HepG2 (cell line): ENCODE measurements around the gene SOAT1. TPM values are rescaled to one million over a fixed set of nuclear protein-coding genes. Genes with fewer than 3 reads are reported as not detected.

Experiments used
- ATAC-seq: fragments of 200-7000 bp; cut with Tn5 transposase; 3 replicates; pipeline ENCODE4 v1.9.1; 2020; ENCODE audit warnings: mild to moderate bottlenecking, moderate library complexity
- BruUV-seq: library from RNA; stranded (reverse); fragments of 400-500 nt; replicated peaks from 2 replicates; lab custom pipeline; 2021; lab: Mats Ljungman, UMichigan
- CTCF ChIA-PET: fragments of 300-600 bp; formaldehyde crosslinking; extraction: SDS; loops from one replicate; lab custom pipeline; 2021; ENCODE audit warnings: low total read pairs, inconsistent platforms, low intra/inter-chr PET ratio; lab: Yijun Ruan, JAX
- POLR2A ChIA-PET: fragments of 350-600 bp; sonication (Branson Sonifier 250); formaldehyde crosslinking; loops from one replicate; lab custom pipeline; 2020; ENCODE audit warnings: antibody characterized with exemption, inconsistent platforms; lab: Yijun Ruan, JAX
- DNase-seq: peaks from one replicate; pipeline ENCODE4 v3.0.0-alpha.2; 2015; ENCODE audit warnings: low spot score
- FAIRE-seq: peaks from 3 replicates; lab custom pipeline; 2011; peaks lifted over from hg19 to GRCh38; lab: Jason Lieb, UNC
- H2AFZ ChIP-seq: one replicate; pipeline ENCODE4 v1.6.1; 2011; ENCODE audit warnings: low read length, inconsistent platforms
- H3K27ac ChIP-seq: fragments of 300-600 bp; 3 replicates; pipeline ENCODE4 v1.8.0; 2011; ENCODE audit warnings: mixed run types, mild to moderate bottlenecking, mixed read lengths, low read length, inconsistent platforms; ENCODE audit not compliant: insufficient read depth; ENCODE audit errors: extremely low read length
- H3K27me3 ChIP-seq, 2 experiments: fragments of 200-600 bp in 1 of 2; 2 replicates in 1 of 2; 3 replicates in 1 of 2; pipeline versions ENCODE4 v1.6.0 to v1.8.0; 2011; ENCODE audit warnings: low read length in 2 of 2, mild to moderate bottlenecking in 2 of 2, moderate library complexity in 2 of 2, inconsistent platforms in 1 of 2; ENCODE audit not compliant: insufficient read depth in 2 of 2, control insufficient read depth in 1 of 2
- H3K36me3 ChIP-seq, 2 experiments: fragments of 200-600 bp in 1 of 2; replicated peaks in 1 of 2; 2 replicates in 1 of 2; 3 replicates in 1 of 2; pipeline versions ENCODE4 v1.5.1 to v1.8.0; 2011; ENCODE audit warnings: low read length in 2 of 2, inconsistent platforms in 1 of 2; ENCODE audit not compliant: insufficient read depth in 2 of 2, control insufficient read depth in 1 of 2
- H3K4me1 ChIP-seq: 2 replicates; pipeline ENCODE4 v1.5.1; 2012; ENCODE audit warnings: low read length, inconsistent platforms; ENCODE audit not compliant: insufficient read depth
- H3K4me2 ChIP-seq: 2 replicates; pipeline ENCODE4 v1.6.0; 2011; ENCODE audit warnings: low read depth, low read length, inconsistent platforms
- H3K4me3 ChIP-seq, 3 experiments: fragments of 200-600 bp in 1 of 3; sonication (generic), shearing (Covaris generic) in 1 of 3; replicated peaks in 1 of 3; 2 replicates each; pipeline ENCODE4 v1.5.1; 2011 to 2016; ENCODE audit warnings: low read length in 3 of 3, inconsistent platforms in 2 of 3, low read depth in 2 of 3, mild to moderate bottlenecking in 2 of 3, control low read depth in 1 of 3, mixed read lengths in 1 of 3; ENCODE audit not compliant: insufficient read depth in 1 of 3
- H3K79me2 ChIP-seq: one replicate; pipeline ENCODE4 v1.6.1; 2011; ENCODE audit warnings: low read length, inconsistent platforms; ENCODE audit not compliant: insufficient read depth
- H3K9ac ChIP-seq: 2 replicates; pipeline ENCODE4 v1.6.0; 2011; ENCODE audit warnings: mild to moderate bottlenecking, low read depth, low read length, inconsistent platforms; ENCODE audit not compliant: insufficient read depth
- H3K9me3 ChIP-seq: 2 replicates; pipeline ENCODE4 v1.5.1; 2012; ENCODE audit warnings: mild to moderate bottlenecking, low read length
- H4K20me1 ChIP-seq: 2 replicates; pipeline ENCODE4 v1.6.0; 2011; ENCODE audit warnings: inconsistent platforms, mild to moderate bottlenecking, low read length, moderate library complexity; ENCODE audit not compliant: insufficient read depth
- NRL ChIP-seq: sonication (generic); formaldehyde crosslinking; IDR thresholded peaks from 2 replicates; pipeline ENCODE4 v1.5.0; 2020; ENCODE audit warnings: missing genetic modification reagents, mild to moderate bottlenecking, moderate library complexity, borderline replicate concordance
- PHB2 ChIP-seq: fragments of 450-650 bp; IDR thresholded peaks from 2 replicates; pipeline ENCODE4 v1.6.1; 2018; ENCODE audit not compliant: partially characterized antibody
- RARA ChIP-seq: IDR thresholded peaks from 2 replicates; pipeline ENCODE4 v1.6.1; 2016; ENCODE audit warnings: missing genetic modification reagents, missing compliant biosample characterization
- RFXANK ChIP-seq: IDR thresholded peaks from 2 replicates; pipeline ENCODE4 v1.6.1; 2016
- WGBS: methylation state at CpG from one replicate; pipeline ENCODE4 v1.1.6; 2017; ENCODE audit warnings: low lambda C conversion rate; 5-methylcytosine and 5-hydroxymethylcytosine counted together
- in situ Hi-C: cut with HindIII; loops from 2 replicates; pipeline ENCODE4 v1.10.0; 2017; ENCODE audit warnings: low pct_unique_long_range_greater_than_20kb; ENCODE audit not compliant: extremely low pct_ligation_motif_present
- intact Hi-C: fragments of 100-400 bp; cut with micrococcal nuclease; formaldehyde crosslinking; loops from one replicate; pipeline ENCODE4 v1.10.0; 2022; ENCODE audit not compliant: unreplicated experiment
- polyA plus RNA-seq, 8 experiments: library from polyadenylated mRNA; depleted of rRNA in 3 of 8; stranded (reverse) in 7 of 8; unstranded in 1 of 8; fragments of >200 nt; fragmentation: Illumina TruSeq in 4 of 8; extraction: Trizol in 4 of 8; gene quantifications; 2 replicates each; pipeline versions ENCODE4 v1.2.1 to v1.2.3, GENCODE V29; 2011 to 2016; ENCODE audit warnings: low read depth in 4 of 8, missing spikeins in 1 of 8, mixed read lengths in 1 of 8; ENCODE audit not compliant: insufficient read depth in 1 of 8
- total RNA-seq, 5 experiments: library from RNA; depleted of rRNA; stranded (reverse); fragments of >200 nt; fragmentation: Illumina TruSeq; extraction: Trizol; gene quantifications; 2 replicates each; pipeline ENCODE4 v1.2.3, GENCODE V29; 2016; ENCODE audit warnings: low read depth in 1 of 5
- TF ChIP-seq, protein P1 (sequence below), 2 experiments: sonication (generic) in 1 of 2; formaldehyde crosslinking in 1 of 2; IDR thresholded peaks; 2 replicates each; pipeline versions ENCODE4 v1.4.0 to v1.6.1; 2016 to 2020; ENCODE audit warnings: borderline replicate concordance in 1 of 2, low read depth in 1 of 2, mild to moderate bottlenecking in 1 of 2, missing genetic modification reagents in 1 of 2
- TF ChIP-seq, protein P2 (sequence below): sonication (generic); formaldehyde crosslinking; IDR thresholded peaks from 2 replicates; pipeline ENCODE4 v1.4.0; 2020; ENCODE audit warnings: missing genetic modification reagents
- TF ChIP-seq, protein P3 (sequence below): sonication (generic); formaldehyde crosslinking; IDR thresholded peaks from 2 replicates; pipeline ENCODE4 v1.5.1; 2020; ENCODE audit warnings: mild to moderate bottlenecking, missing genetic modification reagents, borderline replicate concordance

Gene SOAT1
- total and polyA plus RNA-seq, 2 of the 13 experiments (the other 11 are each of a cell fraction or from before 2014, with no cell fraction given), result 22.3 to 52.0 TPM

DNA sequence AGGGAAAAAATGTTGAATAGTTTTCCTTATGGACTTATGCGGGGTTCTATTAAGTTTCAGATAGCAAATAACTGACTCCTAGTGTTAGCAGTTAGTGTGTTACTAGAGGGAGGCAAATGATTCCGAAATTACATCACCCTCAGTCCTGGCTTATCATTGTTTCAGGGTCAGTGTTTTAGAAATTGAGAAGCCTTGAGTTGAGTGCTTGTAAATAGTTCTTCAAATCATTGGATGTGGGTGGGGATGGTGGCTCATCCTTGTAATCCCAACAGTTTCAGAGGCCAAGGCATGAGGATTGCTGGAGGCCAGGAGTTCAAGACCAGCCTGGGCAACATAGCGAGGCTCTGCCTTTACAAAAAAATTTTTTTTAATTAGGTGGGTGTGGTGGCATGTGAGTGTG lies 21.3 kb downstream of the SOAT1 start:
- Histone ChIP-seq H2AFZ (no peak overlapping the region), H4K20me1 (no peaks in the 10 kb centered on the region), H3K36me3 (peaks cover 0 to 21% of the 10 kb centered on the region in 2 experiments; a peak in 2 of 5 replicates), H3K9me3 (no peaks in the 10 kb centered on the region), H3K9ac (no peak overlapping the region), H3K27me3 (no peaks in the 10 kb centered on the region), H3K27ac (no peak overlapping the region), H3K4me3 (no peak overlapping the region), H3K79me2 (peaks cover 10% of the 10 kb centered on the region), H3K4me1 (no peaks in the 10 kb centered on the region), H3K4me2 (no peak overlapping the region)
- FAIRE-seq (no peak), DNase-seq (no peak), ATAC-seq (no peak)
- CTCF ChIA-PET, result no interaction called here
- in situ Hi-C loops (no loop called here), intact Hi-C loops (no loop called here)
- 97% methylated on average over 3 of the region's 3 CpGs for WGBS
- POLR2A ChIA-PET, result no interaction called here
- BruUV-seq, result no TSS peak
- TF ChIP-seq, protein P1, sequence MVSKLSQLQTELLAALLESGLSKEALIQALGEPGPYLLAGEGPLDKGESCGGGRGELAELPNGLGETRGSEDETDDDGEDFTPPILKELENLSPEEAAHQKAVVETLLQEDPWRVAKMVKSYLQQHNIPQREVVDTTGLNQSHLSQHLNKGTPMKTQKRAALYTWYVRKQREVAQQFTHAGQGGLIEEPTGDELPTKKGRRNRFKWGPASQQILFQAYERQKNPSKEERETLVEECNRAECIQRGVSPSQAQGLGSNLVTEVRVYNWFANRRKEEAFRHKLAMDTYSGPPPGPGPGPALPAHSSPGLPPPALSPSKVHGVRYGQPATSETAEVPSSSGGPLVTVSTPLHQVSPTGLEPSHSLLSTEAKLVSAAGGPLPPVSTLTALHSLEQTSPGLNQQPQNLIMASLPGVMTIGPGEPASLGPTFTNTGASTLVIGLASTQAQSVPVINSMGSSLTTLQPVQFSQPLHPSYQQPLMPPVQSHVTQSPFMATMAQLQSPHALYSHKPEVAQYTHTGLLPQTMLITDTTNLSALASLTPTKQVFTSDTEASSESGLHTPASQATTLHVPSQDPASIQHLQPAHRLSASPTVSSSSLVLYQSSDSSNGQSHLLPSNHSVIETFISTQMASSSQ (IDR thresholded peaks at IDR 0.05; ENCODE audit: low read depth), result no peak
- TF ChIP-seq, protein P1 (CRISPR knock-in tag; IDR thresholded peaks at IDR 0.05; ENCODE audit: borderline replicate concordance), result no peak
- TF ChIP-seq PHB2 (no peak), NRL (no peak), RFXANK (CRISPR knock-in tag) (no peak), RARA (no peak)
- TF ChIP-seq, protein P2, sequence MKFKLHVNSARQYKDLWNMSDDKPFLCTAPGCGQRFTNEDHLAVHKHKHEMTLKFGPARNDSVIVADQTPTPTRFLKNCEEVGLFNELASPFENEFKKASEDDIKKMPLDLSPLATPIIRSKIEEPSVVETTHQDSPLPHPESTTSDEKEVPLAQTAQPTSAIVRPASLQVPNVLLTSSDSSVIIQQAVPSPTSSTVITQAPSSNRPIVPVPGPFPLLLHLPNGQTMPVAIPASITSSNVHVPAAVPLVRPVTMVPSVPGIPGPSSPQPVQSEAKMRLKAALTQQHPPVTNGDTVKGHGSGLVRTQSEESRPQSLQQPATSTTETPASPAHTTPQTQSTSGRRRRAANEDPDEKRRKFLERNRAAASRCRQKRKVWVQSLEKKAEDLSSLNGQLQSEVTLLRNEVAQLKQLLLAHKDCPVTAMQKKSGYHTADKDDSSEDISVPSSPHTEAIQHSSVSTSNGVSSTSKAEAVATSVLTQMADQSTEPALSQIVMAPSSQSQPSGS (CRISPR knock-in tag), result no peak
- TF ChIP-seq, protein P3, sequence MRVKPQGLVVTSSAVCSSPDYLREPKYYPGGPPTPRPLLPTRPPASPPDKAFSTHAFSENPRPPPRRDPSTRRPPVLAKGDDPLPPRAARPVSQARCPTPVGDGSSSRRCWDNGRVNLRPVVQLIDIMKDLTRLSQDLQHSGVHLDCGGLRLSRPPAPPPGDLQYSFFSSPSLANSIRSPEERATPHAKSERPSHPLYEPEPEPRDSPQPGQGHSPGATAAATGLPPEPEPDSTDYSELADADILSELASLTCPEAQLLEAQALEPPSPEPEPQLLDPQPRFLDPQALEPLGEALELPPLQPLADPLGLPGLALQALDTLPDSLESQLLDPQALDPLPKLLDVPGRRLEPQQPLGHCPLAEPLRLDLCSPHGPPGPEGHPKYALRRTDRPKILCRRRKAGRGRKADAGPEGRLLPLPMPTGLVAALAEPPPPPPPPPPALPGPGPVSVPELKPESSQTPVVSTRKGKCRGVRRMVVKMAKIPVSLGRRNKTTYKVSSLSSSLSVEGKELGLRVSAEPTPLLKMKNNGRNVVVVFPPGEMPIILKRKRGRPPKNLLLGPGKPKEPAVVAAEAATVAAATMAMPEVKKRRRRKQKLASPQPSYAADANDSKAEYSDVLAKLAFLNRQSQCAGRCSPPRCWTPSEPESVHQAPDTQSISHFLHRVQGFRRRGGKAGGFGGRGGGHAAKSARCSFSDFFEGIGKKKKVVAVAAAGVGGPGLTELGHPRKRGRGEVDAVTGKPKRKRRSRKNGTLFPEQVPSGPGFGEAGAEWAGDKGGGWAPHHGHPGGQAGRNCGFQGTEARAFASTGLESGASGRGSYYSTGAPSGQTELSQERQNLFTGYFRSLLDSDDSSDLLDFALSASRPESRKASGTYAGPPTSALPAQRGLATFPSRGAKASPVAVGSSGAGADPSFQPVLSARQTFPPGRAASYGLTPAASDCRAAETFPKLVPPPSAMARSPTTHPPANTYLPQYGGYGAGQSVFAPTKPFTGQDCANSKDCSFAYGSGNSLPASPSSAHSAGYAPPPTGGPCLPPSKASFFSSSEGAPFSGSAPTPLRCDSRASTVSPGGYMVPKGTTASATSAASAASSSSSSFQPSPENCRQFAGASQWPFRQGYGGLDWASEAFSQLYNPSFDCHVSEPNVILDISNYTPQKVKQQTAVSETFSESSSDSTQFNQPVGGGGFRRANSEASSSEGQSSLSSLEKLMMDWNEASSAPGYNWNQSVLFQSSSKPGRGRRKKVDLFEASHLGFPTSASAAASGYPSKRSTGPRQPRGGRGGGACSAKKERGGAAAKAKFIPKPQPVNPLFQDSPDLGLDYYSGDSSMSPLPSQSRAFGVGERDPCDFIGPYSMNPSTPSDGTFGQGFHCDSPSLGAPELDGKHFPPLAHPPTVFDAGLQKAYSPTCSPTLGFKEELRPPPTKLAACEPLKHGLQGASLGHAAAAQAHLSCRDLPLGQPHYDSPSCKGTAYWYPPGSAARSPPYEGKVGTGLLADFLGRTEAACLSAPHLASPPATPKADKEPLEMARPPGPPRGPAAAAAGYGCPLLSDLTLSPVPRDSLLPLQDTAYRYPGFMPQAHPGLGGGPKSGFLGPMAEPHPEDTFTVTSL (CRISPR knock-in tag), result no peak
